Stimulated activated CD4-positive, alpha-beta T cell treated with anti-CD3 and anti-CD28 coated beads, Interleukin-2, amount 100 ng/mL, for 48 hours (primary cell): ENCODE measurements around the gene SIX5.

ENCODE experiments used
- DNase-seq, 2 donors: peaks; one replicate each; pipeline ENCODE4 v3.0.0-alpha.2; 2020

The SIX5 gene

GRCh38 chr19:45792470-45793177 is 23.6 kb upstream of the SIX5 start, which contains the start of gene DMWD:
Gene DMWD, minus strand, starts transcription at chr19:45792845. Its CDS starts 89 bp downstream, at chr19:45792756.
- peak; percentile 100 for DNase-seq

- no peak for DNase-seq
Observed at GRCh38 chr19:45791744-45792469, 22.9 kb upstream of the SIX5 start.

DNA sequence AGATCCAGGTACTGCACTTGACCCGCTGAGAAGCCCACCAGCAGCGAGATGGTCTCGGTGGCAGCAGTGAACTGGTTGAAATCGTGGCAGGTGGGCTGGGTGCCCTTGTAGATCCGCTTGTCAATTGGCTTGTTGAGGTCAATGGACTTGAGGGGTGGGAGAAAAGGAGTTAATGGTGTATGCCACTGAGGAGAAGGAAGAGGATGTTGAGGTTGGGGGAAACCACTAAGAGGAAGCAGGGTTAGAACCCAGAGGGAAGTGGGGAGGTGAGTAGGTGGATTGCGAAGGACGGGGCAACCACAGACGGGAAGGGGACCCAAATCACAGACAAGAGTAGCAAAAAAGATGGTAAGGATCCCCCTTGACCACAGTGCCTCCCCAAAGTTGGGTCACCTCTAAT is 21.9 kb upstream of the SIX5 start:
- DNase-seq: no peak

DNA sequence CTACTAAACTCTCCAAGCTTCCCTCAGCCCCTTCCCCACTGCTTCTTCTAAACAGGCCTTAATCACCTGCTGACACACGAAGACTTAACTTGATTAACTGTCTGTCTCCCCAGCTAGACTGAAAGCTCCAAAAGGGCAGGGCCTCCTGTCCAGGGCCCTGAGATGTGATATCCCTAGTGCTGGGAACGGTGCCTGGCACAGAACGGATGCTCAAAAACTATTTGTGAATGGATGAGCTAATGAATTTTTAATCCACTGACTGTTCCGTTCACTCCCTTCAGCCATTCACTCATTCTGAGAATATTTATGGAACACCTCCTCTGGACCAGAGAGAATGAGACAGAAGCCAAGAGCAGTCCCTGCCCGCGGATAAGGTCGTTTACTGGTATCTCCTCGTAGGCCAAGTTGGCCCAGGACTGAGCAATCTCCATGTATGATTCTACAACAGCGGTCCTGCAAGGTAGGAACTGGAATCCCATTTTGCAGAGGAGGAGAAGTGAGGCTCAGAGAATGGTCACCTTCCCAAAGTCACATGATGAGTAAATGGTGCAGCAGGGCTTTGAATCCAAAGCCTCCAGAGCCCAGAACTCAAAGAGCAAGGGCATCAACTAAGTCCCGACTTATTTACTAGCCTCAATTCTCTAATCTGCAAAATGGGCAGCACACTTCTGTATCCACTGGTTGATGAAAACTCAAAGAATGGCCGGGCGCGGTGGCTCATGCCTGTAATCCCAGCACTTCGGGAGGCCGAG is 20.2 kb upstream of the SIX5 start:
- DNase-seq: no peak

DNA sequence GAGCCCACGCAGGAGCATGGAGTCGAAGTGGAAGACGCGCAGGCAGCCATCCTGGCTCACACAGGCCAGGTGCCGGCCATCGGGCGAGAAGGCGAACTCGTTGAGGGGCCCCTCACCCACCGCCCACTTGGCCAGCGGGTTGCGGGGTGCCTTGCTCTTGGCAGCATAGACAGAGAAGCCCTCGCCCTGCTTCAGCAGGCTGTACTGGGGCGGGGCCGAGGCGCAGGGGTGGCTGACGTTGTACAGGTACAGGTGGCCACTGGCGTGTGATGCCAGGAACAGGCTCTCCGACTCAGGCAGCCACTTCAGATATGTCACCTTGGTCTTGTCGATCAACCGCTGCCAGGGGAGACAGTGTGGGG is 17.5 kb upstream of the SIX5 start:
- DNase-seq: no peak

DNA sequence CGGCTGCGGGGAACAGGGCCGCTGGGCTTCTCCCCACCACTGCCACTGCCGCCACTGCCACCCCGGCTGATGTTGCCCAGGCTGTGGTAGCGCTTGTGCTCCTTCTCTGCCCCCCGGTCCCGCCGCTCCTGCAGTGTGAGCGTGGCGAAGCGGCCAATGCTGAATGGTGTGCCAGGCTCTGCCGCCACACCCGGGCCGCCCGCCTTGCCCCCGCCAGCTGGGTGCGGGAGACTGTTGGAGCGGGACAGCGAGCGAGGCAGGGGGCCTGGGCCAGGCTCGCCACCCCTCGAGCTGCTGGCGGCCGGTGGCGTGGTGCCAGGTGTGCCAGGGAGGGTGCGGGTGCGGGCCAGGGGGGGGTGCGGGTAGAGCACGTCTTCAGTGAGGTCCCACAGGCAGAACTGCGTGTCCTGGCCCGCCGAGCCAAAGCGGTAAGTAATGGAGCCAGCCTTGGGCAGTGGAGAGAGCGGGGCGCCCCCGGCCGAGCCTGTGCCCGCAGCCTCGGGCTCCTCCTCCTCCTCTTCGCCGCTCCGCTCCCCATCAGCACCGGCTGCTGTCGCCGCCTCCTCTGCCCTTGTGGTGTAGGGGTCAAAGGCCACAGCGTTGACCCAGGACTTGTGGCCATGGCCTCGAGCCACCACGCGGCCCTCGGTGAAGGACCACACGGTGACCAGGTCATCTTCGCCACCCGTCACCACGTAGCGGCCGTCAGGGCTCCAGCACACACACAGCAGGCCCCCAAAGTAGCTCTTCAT is 16.9 kb upstream of the SIX5 start:
- no peak for DNase-seq

GRCh38 chr19:45785097-45785496 is 16.0 kb upstream of the SIX5 start:
- DNase-seq: no peak

- DNase-seq: no peak
Observed at GRCh38 chr19:45784096-45784495, 15.0 kb upstream of the SIX5 start.

DNA sequence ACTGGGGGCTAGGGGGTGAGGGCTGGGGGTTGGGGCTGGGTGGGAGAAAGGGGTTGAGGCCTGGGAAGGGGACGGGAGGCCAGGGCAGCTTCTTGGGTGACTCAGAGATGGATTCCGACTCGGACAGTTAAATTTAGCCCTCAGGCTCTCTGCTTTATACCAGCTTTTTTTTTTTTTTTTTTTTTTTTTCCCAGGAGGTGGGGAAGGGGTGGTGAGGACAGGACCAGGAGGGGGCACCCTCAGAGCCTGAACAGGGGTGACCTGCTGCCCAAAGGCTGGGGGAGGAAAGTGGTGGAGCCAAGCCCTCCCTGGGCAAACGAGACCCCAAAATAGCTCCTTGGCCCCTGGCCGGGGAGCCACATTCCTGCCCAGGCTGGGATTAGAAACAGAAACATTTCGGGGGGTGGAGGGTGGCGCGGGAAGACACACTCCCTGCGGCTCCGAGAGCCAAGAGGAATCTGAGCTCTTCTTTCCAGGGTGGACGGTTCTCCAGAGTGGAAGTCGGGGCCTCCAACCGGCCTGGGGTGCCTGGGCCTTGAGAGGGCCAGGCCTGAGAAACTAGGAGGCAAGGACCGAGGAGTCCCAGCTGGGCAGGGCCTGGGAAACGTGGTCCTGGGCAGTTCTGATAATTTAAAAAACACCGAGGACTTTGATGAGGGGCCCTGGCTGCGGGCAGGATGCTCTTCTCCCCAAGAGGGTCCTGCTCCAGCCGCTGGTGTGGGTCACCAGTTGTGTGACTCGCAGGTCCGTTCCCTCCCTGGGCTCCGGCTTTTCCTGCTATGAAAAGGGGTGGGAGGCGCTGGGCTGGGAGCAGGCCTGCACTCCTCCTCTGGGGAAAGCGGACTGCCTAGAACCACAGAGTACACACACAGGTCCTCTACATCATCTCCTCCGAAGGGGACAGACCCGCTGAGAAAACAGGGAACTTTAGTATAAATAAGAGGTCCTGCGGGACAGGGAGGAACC is 14.1 kb upstream of the SIX5 start:
- no peak for DNase-seq

GRCh38 chr19:45782162-45782691 is 13.2 kb upstream of the SIX5 start, which contains the start of gene DMPK:
Gene DMPK, minus strand, starts transcription at chr19:45782490. Its CDS starts 138 bp downstream, at chr19:45782352.
- no peak for DNase-seq

DNA sequence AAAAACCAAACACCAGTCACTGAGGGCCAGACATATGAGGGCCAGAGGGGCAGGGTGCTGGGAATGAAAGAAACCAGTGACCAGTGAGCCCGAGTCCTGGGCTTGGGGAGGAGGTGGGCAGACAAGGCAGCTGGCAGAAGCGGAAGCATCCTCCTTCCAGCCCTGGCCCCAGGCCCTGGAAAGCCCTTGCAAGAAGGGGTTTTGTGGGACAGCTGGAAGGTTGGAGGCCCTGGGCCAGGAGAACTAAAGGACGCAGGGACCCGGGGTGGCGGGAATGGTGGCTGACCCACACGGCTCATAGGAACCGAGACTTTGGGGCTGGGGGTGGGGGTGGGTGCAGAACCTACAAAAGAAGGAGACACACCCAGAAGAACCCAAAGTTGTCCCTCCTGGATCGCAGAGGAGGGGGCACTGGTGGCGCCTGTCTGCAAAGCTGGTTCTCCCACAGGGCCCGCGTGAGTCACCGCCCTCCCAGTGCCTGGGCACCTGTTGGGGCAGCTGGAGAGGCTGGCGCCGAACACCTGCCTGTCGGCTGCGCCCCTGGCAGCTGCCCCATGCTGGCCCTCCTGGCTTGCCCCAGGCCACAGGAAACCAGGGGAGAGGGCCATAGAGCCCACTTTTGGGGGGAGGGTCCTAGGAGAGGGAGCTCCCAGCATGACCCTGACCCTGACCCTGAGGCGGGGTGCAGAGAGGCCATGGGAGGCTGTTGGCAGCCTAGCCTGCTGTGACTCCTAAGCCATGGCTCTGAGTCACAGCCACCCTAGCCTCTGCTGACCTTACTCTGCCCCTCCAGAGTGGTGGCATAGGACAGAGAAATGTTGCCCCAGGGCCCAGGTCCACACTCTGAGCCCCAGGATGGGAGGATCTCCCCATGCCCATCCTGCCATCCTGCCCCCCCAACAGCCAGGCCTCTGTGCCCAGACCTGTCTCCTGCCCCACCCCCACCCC is 12.4 kb upstream of the SIX5 start:
- DNase-seq: no peak

GRCh38 chr19:45780448-45781213 is 11.6 kb upstream of the SIX5 start:
- no peak for DNase-seq

- no peak for DNase-seq
Observed at GRCh38 chr19:45780146-45780447, 11.0 kb upstream of the SIX5 start.

- peak; percentile 90 to 97 for DNase-seq
Observed at GRCh38 chr19:45779231-45780145, 10.4 kb upstream of the SIX5 start.

- no peak for DNase-seq
Observed at GRCh38 chr19:45778010-45778661, 9.1 kb upstream of the SIX5 start.

- DNase-seq: no peak
Observed at GRCh38 chr19:45777395-45777961, 8.4 kb upstream of the SIX5 start.

GRCh38 chr19:45774765-45775164 is 5.7 kb upstream of the SIX5 start:
- no peak for DNase-seq

- DNase-seq: no peak
Observed at GRCh38 chr19:45773384-45773783, 4.3 kb upstream of the SIX5 start.
